GM18868 (cell line): ENCODE results near the gene SEC14L3.

ENCODE experiments used
- ATAC-seq: cut with Tn5 transposase; IDR thresholded peaks from one replicate; pipeline ENCODE4 v1.9.1; 2021; ENCODE audit warnings: mild to moderate bottlenecking, moderate library complexity; ENCODE audit not compliant: unreplicated experiment

Gene SEC14L3

DNA sequence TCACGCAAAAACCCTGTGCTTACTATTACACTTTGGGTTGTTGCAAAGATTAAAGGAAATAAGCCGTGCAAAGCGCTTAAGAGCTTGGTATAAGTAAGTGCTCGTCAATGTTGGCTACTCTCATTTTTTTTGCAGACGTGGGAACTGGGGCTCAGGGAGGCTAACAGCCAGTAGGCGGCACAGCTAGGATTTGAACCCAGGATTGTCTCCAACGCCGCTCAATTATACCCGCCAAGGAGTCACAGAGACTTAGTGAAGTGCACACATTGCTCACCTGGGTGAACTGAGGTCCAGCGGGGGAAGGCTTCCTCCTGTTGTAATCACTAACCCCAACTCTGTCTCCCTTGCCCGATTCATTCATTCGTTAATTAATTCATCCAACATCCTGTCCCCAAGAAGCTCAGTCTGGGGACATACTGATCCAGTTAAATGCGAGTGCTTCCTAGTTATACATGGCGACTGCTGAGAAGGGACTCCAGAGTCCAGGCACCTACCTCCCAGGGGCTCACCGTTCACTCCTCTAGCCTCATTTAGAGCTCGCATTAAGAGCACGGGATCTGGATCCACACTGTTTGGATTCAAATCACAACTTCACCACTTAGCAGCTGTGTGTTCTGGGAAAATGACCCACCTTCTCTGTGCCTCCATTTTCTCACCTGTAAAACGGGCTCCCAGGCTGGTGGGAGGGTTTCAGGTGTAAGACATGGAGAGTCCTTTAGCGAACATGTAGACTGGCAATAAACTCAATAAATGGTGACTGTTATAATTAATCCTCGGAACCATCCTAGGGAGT lies 47.1 kb downstream of the SEC14L3 start:
- no peak for ATAC-seq

DNA sequence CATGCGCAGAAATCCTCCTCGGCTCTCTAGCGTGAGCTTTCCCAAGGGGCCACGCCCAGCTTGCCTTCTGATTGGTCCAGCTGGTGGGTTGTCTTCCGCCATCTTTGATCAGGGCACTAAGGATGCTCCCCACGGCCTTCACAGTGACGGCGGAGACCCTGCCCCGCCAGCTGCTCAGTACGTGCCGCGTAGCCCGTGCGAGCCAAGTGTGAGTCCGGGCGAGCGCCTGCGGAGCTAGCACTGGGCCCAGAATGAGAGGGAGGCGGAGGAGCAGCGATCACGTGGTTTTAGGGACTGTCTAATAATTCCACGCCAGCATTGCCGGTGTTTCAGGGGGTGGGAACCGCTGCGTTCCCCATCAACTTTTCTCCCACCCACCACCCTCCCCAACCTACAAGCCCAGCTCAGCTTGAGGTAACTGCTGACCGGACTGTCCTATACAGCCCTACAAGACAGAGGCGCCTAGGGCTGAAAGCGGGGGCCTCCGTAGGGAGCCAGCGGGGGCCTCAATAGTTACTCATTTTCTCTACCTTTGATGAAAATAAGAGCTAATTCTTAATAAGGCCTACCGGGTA lies 47.8 kb downstream of the SEC14L3 start:
- peak; percentile 85 for ATAC-seq

GRCh38 chr22:30423301-30423958 lies 48.4 kb downstream of the SEC14L3 start:
- ATAC-seq, result peak; percentile 12

DNA sequence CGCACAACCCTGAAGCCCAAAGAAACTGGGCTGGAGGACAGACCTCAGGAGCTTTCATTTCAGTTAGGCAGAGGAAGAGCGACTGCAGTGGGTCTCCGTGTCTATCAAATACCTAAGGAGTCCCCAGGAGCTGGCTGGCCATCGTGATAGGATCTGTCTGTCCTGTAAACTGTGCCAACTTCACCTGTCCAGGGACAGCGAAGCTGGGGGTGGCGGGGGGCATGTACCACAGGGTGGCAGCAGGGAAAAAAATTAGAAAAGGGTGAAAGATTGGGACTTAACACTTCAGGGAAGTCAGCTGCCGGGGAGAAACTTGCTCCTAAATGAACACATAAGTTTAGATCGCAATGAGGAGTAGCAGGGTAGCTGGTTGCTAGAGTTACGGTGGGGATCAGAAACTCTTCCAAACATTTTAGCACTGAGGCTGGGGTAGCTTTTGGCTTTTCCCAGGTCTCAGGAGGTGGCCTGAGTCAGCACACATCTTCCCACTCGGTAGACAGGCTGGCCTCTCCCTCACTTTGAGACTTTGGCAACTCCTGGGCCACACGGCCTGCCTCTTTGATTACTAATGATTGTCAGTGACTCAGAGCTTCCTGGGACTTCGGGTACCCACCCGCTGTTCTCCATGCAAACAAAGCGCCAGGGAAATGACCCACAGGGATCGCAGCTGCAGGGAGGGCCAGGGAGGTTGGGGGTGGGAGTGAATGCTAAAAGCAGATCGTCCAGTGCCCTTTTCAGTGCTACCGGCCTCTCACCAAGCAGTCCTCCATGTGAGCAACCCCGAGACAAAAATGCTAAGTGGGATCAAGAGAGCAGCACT lies 49.1 kb downstream of the SEC14L3 start:
- ATAC-seq, result no peak

DNA sequence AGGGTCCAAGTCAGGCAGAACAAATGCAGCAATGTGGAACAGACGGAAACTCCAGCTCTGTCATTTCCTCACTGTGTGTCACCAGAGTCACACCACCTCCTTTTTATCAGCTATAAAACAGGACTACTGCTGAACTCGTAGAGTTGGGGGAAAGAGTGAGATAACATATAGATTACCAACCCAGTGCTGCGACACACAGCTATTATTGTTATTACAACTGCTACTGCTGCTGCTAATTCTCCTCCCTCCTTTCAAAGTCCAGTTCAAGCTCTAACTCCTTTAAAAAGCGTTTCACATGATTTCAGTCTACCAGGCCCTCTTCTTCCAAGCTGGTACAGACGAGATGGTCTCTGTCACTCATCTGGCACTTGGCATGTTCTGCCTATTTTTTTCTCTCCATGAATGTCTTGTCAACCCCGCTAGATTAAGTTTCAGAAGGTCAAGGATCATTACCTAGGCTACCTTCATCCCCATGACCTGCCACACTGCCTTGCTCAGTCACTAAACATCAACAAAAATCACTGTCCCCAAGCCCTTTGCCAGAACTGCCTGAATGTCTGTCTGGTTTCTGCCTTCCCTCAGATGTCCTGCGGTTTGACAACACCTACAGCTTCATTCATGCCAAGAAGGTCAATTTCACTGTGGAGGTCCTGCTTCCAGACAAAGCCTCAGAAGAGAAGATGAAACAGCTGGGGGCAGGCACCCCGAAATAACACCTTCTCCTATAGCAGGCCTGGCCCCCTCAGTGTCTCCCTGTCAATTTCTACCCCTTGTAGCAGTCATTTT lies 49.9 kb downstream of the SEC14L3 start:
- no peak for ATAC-seq

- ATAC-seq, result no peak
Observed at GRCh38 chr22:30420347-30421125, 51.3 kb downstream of the SEC14L3 start.

DNA sequence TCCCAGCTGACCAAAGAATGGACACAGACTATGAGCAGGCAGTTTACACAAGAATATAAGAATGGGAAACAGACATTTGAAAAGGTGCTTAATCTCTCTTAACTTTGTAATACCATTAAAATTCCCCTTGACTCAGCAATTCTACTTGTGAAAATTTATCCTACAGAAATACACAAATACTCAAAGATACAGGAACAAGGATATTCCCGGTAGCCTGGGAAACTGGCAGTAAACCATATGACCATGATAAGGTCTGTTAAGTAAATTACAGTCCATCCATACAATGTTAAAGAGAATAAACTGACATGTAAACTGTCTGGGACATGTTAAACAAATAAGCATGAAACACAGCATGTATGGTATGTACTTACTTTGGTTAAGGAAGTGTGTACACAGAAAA lies 55.0 kb downstream of the SEC14L3 start:
- ATAC-seq, result no peak

DNA sequence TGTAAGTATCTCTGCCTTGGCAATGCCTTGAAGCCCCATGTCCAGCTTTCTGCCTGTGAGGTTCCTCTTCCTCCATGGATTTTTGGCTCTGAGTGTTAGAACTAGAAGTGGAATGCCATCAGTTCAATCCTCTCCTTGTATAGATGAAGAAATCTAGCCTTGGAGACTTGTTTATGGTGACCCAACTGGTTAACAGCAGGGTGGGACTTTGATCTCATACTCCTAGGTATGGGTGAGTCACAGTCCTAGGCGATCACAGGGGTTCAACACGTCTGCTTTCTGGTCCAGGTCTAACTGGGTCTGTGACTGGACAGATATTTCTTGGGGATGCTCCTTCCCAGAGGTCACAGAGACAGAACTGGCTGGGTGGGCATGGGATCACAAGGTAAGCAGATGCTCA lies 55.4 kb downstream of the SEC14L3 start:
- no peak for ATAC-seq

DNA sequence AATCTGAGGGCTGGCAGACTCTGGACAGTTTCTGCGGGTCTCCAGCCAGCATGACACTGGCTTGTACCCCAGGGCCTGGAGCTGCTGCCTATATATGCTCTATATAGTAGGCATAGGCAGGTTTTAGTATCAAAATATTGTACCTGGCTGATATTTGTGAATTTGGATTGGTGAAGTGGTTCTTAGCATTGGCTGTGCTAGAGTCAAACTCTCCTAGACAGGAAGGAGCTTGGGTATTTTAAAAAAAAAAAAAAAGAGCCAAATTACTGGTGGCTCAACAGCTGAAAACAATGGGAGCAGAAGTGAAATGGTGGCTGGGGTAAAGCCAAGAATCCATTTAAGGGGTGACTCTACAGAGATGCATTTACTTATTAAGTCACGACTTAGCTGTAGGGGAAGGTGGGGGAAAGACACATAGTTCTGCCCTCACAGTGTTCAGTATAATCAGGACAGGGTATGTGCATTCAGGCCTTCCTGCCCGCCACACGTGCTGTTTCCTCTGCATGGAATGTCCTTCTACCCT lies 57.2 kb downstream of the SEC14L3 start:
- no peak for ATAC-seq

DNA sequence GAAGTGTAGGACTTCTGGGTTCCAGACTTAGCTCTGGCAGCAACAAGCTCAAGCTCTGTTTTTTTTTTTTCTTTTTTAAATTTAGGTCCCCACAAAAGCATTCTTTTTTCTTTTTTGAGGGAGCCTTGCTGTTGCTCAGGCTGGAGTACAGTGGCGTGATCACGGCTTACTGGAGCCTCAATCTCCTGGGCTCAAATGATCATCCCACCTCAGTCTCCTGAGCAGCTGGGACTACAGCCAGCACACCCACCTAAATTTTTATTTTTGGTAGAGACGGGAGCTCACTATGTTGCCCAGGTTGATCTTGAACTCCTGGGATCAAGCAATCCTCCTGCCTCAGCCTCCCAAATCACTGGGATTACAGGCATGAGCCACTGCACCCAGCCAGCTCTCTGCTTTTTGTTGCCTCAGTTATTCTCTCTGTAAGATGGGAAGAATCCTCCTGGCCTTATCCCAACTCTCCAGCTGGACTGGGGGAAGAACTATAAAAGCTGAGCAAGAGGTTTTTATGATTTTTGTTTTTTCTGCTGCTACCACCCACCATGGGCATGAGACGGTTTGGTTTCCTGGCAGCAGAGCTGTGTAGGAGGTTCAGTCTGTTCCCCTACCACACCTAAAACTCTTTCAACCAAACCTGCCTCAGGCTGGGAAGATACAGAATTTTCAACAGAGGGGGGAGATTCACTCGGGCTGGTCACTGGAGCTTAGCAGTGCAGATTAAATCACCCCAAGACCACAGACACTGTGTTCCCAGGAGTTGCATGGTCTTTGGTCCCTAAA lies 57.9 kb downstream of the SEC14L3 start:
- no peak for ATAC-seq

DNA sequence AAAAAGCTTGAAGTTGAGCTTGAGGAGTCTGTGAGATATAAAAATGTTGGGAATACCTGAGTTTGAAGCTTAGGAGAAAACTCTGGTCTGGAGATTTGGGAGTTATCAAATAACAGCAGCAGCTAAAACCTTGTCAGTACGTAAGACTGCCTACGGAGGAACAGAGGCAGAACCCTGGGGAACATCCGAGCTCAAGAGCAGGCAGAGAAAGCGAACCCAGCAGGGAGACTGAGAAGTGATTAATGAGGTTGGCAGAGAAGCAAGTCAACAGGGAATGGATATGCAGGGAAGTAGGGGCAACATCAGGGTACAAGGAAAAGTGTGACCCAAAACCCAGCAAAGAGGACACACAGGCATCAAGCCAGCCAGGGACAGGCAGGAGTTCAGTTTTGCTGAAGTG lies 58.8 kb downstream of the SEC14L3 start:
- ATAC-seq, result no peak

DNA sequence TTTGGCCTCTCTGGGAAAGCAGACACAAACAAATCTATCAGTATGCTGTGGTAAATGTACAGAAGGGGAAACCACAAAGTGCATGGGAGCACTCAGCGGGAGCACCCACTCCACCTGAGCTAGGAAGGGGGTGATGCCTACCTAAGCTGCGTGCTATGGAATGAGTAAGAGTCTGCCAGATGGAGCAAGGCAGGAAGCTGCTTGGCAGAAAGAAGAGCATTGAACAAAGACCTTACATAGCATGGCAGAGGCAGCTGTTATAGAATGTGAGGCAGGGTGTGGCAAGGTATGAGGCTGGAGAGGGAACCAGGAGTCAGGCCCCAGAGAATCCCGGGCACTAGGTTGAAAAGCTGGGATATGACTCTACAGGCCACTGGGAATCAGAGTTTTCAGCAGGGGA lies 60.0 kb downstream of the SEC14L3 start:
- ATAC-seq, result no peak
